GM11168 (cell line): Measurements from ENCODE around the gene SRP54.
"Not testable (repeated sequence)": the region's sequence is repeated elsewhere in the genome, so short reads cannot be mapped to it uniquely, and the experiment has no call there.

Source experiments
- in situ Hi-C: fragments of 300-500 bp; cut with MboI; formaldehyde crosslinking; loops from one replicate; pipeline ENCODE4 v1.12.0; 2022; ENCODE audit warnings: low sequenced_read_pairs; ENCODE audit not compliant: unreplicated experiment

The SRP54 gene

DNA sequence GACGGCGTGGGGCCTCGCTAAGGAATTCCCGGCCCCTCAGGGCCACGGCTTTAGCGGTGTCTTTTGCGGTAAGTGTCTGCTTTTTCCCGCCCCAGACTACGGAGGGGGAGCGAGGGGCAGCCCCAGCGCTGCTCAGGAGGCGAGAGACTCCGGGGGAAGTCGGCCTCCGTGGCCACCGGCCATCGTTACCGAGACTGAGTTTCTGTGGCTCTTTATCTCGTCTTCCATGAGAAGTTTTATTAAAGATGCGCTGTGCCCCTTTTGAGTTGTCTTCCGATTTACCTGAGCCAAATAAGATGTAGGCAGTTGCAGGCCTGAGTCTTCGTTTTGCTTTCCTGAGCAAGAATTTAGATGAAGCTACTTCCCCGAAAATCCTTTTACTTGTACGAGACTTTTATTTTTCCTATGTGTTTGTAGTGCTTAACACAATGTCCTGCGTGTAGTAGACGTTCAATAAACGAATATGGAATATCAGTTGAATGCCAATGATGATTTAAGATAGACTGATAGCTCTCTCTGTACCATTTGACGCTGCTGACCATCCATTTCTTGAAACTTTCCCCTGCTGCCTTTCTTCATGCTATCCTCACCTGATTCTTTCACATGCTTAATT, 462 bp downstream of the SRP54 start:
- in situ Hi-C loops, result no loop called here

DNA sequence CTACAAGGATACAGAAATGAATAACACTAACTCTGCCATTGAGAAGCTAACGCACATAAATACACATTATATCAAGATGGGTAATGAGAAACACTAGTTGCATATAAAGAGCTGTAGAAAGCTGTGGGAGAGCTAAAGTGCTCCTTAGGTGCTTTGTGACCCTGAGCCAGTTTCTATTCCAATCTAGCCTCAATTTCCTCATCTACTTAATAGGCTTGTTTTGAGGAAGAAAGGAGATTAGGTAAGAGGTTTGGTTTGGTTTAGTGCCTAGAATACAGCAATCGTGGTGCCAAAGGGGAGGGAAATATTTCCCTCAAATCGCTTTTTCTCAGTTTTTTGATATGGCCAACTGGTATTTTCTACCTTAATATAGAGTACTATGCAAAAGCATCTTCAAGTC, 994 bp downstream of the SRP54 start:
- in situ Hi-C loops, result no loop called here

DNA sequence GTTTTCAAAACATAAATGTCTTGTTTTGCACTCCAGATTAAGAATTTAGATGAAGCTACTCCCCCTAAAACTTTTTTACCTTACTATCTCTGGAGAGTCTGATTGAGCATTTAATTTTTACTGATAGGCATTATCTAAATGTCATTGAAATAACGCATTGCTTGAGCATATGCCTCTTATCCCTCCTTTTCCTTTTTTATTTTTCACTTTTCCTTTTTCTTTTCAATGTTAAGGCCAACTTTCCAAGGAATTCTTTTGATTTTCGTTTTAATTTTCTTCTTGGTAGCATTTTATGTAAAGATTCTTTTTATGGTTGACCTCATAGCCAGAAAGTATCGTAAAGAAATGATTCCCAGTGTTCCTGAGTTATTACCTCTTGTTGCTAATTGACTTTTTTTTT, 2.9 kb downstream of the SRP54 start:
- in situ Hi-C loops, result no loop called here

- in situ Hi-C loops, result no loop called here
These were observed 4.4 kb downstream of the SRP54 start for GRCh38 chr14:34987180-34987579.

- in situ Hi-C loops, result no loop called here
These were observed 7.0 kb downstream of the SRP54 start for GRCh38 chr14:34989762-34990161.

GRCh38 chr14:34993426-34993825, 10.6 kb downstream of the SRP54 start:
- in situ Hi-C loops, result no loop called here

DNA sequence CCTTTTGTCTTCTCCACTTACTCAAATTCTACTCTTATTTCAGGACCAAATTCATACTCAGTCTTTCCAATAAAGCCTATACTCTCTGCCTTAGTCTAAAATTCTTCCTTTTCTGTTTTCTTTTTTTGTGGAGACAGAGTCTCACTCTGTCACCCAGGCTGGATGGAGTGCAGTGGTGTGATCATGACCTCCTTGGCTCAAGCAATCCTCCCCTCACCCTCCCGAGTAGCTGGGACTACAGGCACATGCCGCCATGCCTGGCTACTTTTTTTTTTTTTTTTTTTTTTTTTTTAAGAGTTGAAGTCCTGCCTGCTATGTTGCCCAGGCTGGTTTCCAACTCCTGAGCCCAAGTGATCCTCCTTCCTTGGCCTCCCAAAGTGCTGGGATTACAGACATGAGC, 11.9 kb downstream of the SRP54 start:
- in situ Hi-C loops, result no loop called here

DNA sequence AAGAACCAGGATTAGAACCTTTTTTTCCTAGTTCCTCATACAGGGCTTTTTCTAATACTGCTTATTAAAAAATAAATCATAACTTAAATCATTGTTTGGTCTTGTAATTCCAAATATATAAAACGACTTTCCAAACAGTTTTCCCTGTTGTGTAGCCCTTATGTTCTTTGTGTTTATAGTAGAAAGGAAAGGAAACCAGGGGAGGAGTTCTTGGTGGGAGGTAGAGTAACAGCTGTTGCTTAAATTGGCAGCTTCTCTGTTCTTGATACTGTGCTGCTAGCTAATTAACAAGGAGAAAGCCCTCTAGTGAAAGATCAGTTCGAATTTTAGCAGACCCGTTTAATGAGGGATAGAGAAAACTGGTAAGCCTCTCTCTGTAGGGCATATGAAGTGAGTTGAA, 15.0 kb downstream of the SRP54 start:
- in situ Hi-C loops, result no loop called here

DNA sequence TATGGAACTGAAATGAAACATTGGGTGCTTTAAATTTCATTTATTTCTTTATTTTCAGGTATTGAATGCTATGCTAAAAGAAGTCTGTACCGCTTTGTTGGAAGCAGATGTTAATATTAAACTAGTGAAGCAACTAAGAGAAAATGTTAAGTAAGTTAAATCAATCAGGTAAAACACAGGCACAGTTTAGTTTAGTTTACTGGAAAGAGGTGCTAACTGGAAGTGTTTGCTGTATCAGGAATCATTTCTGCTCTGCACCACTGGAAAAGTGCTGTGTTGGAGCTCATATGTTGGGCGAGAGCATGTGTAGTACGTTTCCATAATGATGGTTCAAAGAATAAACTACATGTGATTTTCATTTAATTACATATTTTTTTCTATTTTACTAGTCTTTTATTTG, 16.7 kb downstream of the SRP54 start:
- in situ Hi-C loops, result no loop called here

- in situ Hi-C loops, result no loop called here
These were observed 18.8 kb downstream of the SRP54 start for GRCh38 chr14:35001621-35002020.

DNA sequence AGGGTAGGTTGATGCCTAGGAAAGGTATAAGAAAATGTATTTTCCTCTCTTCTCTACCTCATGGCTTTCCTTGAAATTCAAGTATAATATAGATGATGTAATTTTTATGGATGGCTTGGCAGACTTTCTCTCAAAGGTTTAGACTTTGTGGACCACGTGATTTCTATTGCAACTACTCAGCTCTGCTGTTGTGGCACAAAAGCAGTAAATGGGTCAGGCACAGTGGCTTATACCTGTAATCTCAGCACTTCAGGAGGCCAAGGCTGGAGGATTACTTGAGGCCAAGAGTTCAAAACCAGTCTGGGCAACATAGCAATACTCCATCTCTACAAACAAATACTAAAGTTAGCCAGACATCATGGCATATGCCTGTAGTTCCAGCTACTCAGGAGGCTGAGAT, 22.0 kb downstream of the SRP54 start:
- in situ Hi-C loops, result no loop called here

DNA sequence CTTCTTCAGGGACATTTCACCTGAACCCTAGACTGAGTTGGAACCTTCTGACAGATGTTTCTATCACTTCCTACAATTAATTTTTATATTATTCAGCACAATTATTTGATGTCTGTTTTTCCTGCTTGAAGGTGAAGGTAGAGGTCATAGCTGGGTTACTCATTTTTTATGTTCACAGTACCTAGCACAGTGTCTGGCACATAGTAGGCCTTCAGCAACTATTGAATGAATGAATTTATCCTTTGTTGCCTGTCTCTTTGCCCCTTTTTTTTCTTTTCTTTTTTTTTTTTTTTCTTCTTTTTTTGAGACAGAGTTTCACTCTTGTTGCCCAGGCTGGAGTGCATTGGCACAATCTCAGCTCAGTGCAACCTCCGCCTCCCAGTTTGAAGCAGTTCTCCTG, 33.8 kb downstream of the SRP54 start:
- in situ Hi-C loops, result no loop called here

- in situ Hi-C loops, result no loop called here
These were observed 37.9 kb downstream of the SRP54 start for GRCh38 chr14:35020713-35021112.

DNA sequence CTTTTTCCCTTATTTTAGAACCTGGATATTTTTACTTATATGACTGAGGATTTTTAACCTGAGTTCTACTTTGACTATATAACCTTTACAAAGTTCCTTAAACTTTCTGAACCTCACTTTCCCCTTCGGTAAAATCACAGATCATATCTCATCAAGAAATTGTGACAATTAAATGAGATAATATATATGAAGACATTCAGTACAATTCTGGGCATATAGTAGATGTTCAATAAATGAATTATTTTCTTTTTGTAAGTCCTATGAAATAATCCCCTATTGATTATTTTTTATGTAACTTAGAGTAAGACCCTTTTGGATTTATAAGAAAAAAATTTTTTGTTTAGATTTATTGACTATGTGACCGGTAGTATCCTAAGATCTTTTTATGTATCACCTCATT, 45.6 kb downstream of the SRP54 start:
- in situ Hi-C loops, result no loop called here

DNA sequence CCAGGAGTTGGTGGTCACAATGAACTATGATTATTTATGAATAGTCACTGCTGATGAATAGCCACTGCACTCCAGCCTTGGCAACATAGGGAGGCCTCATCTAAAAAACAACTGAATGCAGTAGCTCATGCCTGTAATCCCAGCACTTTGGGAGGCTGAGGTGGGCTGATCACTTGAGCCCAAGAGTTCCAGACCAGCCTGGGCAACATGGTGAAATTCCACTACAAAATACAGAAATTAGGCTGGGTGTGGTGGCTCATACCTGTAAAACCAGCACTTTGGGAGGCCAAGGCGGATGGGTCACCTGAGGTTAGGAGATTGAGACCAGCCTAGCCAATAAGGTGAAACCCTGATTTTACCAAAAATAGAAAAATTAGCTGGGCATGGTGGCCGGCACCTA, 49.8 kb downstream of the SRP54 start:
- in situ Hi-C loops, result no loop called here

DNA sequence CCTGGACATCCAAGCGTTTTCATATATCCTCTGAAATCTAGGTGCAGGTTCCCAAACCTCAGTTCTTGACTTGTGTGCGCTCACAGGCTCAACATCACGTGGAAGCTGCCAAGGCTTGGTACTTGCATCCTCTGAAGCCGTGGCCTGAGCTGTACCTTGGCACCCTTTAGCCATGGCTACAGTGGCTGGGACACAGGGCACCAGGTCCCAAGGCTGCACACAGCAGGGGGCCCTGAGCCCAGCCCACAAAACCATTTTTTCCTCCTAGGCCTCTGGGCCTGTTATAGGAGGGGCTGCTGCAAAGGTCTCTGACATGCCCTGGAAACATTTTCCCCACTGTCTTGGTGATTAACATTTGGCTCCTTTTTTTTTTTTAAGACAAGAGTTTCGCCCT, 51.6 kb downstream of the SRP54 start:
- in situ Hi-C loops, result no loop called here

DNA sequence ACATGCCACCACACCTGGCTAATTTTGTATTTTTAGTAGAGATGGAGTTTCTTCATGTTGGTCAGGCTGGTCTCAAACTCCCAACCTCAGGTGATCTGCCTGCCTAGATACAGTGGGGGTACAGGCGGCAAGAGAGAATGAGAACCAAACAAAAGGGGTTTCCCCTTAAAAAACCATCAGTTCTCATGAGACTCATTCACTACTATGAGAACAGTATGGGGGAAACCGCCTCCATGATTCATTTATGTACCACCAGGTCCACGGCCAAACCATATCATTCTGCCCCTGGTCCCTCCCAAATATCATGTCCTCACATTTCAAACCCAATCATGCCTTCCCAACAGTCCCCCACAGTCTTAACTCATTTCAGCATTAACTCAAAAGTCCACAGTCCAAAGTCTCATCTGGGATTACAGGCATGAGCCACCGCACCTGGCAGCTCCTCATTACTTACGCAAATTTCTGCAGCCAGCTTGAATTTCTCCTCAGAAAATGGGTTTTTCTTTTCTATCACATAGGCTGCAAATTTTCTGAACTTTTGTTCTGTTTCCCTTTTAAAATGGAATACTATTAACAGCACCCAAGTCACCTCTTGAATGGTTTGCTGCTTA, 52.3 kb downstream of the SRP54 start:
- in situ Hi-C loops, result not testable (repeated sequence)

- in situ Hi-C loops, result not testable (repeated sequence)
These were observed 55.5 kb downstream of the SRP54 start for GRCh38 chr14:35038312-35038711.

- in situ Hi-C loops, result no loop called here
These were observed 59.8 kb downstream of the SRP54 start for GRCh38 chr14:35042632-35043031.

DNA sequence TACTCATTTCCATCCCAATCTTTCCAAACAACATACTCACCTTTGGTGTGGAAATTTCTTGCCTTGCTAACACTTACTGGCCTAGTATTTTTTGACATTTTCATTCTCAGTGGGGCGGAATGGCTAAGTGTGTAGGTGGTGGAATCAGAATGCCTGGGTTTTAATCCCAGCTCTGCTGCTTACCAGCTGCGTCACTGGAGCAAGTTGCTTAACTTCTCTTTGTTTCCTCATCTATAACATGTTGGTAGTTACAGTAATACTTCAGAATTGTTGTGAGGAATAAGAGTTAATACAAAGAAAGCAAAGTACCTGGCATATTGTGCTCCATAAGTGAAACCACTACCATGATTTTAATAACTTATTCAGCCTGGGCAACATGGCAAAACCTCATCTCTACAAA, 60.3 kb downstream of the SRP54 start:
- in situ Hi-C loops, result no loop called here

DNA sequence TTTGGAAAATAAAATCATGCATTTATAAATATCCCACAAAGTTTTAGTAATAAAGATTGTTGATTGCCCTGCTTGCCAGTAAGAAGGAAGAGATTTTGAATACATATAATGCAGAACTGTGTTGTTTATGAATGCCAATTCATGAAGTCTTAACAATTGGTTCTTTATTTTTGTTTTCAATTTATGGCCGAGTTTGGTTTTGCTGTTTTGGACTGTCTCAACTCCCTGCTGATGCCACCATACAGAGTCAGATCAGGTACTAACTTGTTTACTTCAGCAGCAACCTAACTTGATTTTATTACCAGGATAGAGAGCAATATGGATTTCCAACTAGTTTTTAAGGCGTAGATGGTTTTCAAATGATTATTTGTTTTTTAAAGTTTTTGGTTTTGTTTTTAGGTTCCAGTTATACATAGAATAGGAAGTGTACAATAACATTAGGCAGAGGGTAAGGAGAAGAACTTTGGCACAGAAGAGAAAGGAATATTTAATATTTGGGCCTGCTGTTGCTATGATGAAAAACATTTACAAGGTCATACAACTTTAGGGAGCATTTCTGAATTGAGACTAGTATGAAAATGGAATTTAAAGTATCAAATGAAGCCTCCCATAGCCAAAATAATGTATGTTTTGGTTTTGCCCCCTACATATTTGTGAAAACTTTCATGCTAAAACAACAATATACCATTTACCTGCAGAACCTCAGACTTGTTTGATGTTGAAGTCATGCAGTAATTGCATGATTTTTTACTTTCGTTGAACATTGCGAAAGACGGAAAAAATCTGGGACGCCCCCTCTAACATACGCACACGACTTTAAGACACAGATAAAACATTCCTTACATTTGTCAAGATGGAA, 62.4 kb downstream of the SRP54 start:
- in situ Hi-C loops, result no loop called here

DNA sequence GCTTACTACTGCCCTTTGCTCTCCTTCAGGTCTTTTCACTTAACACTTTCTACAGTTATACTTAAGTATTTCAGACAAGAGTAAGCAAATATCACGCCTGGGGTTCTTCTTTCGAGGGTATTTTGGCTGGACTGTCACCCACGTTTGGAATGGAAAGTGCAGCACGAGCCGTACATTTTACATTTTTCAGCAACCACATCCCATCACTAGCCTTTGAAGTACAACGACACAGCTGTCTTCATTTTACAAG, 62.9 kb downstream of the SRP54 start:
- in situ Hi-C loops, result no loop called here
